Activated CD8-positive, alpha-beta memory T cell treated with anti-CD3 and anti-CD28 coated beads, Interleukin-2, amount 50 U/mL, for 24 hours (primary cell): ENCODE results near the gene LRRC32.

Experiments
- DNase-seq: peaks from one replicate; pipeline ENCODE4 v3.0.0-alpha.2; 2020; ENCODE audit errors: extremely low read depth

The LRRC32 gene

GRCh38 chr11:76662656-76663485, 7.7 kb downstream of the LRRC32 start:
- DNase-seq, result no peak

GRCh38 chr11:76661834-76662434, 8.6 kb downstream of the LRRC32 start:
- DNase-seq, result no peak

- no peak for DNase-seq
These were observed 9.2 kb downstream of the LRRC32 start for GRCh38 chr11:76661306-76661751.

GRCh38 chr11:76660533-76661305, 9.8 kb downstream of the LRRC32 start:
- no peak for DNase-seq

- no peak for DNase-seq
These were observed 10.6 kb downstream of the LRRC32 start for GRCh38 chr11:76659672-76660532.

- no peak for DNase-seq
These were observed 11.6 kb downstream of the LRRC32 start for GRCh38 chr11:76658651-76659650.

- no peak for DNase-seq
These were observed 12.3 kb downstream of the LRRC32 start for GRCh38 chr11:76658231-76658630.

- no peak for DNase-seq
These were observed 13.1 kb downstream of the LRRC32 start for GRCh38 chr11:76657187-76658170.

GRCh38 chr11:76656571-76657081, 13.9 kb downstream of the LRRC32 start:
- DNase-seq, result no peak

- DNase-seq, result no peak
These were observed 14.5 kb downstream of the LRRC32 start for GRCh38 chr11:76656050-76656531.

- no peak for DNase-seq
These were observed 15.0 kb downstream of the LRRC32 start for GRCh38 chr11:76655501-76656049.

GRCh38 chr11:76654980-76655379, 15.6 kb downstream of the LRRC32 start:
- DNase-seq, result no peak

- no peak for DNase-seq
These were observed 16.2 kb downstream of the LRRC32 start for GRCh38 chr11:76654298-76654851.

GRCh38 chr11:76653674-76654284, 16.8 kb downstream of the LRRC32 start:
- DNase-seq, result no peak

GRCh38 chr11:76653012-76653673, 17.4 kb downstream of the LRRC32 start:
- no peak for DNase-seq

- no peak for DNase-seq
These were observed 20.6 kb downstream of the LRRC32 start for GRCh38 chr11:76649851-76650372.

- DNase-seq, result no peak
These were observed 21.5 kb downstream of the LRRC32 start for GRCh38 chr11:76649011-76649410.
